Ovary (tissue), 3 donors: ENCODE data around the gene CRTC1.

Experiments
- CTCF ChIP-seq, 3 donors: fragments of 450-650 bp in 2 of 3; fragments of 200-600 bp in 1 of 3; IDR thresholded peaks; one replicate each; pipeline versions ENCODE4 v1.5.1 to v1.8.0; 2016 to 2022; ENCODE audit warnings: antibody characterized with exemption in 3 of 3, mild to moderate bottlenecking in 1 of 3
- EP300 ChIP-seq: sonication (generic); formaldehyde crosslinking; IDR thresholded peaks from one replicate; pipeline ENCODE4 v1.6.1; 2017; ENCODE audit warnings: antibody characterized with exemption
- POLR2A ChIP-seq: fragments of 450-650 bp; IDR thresholded peaks from one replicate; pipeline ENCODE4 v1.6.1; 2017; ENCODE audit warnings: antibody characterized with exemption, mild to moderate bottlenecking, moderate library complexity
- donor health status: DM: no; HTN: no; CAD: no.

- no peak for TF ChIP-seq CTCF (IDR thresholded peaks at IDR 0.05)
- TF ChIP-seq POLR2A = no peak
- TF ChIP-seq EP300 = no peak
Observed at GRCh38 chr19:18646535-18647370, 36.7 kb upstream of the CRTC1 start.
